K562 (cell line): ENCODE data around the gene SH3GL3. TPM values are rescaled to one million over a fixed set of nuclear protein-coding genes. Genes with fewer than 3 reads are reported as not detected.

Source experiments
- BCLAF1 ChIP-seq, 2 experiments: fragments of 450-650 bp in 1 of 2; IDR thresholded peaks; 2 replicates each; pipeline ENCODE4 v1.6.1; 2011 to 2017; ENCODE audit warnings: low read depth in 2 of 2, antibody characterized with exemption in 1 of 2, borderline replicate concordance in 1 of 2, low read length in 1 of 2, mild to moderate bottlenecking in 1 of 2, mixed read lengths in 1 of 2; ENCODE audit not compliant: control insufficient read depth in 1 of 2
- CBFA2T2 ChIP-seq: fragments of 450-650 bp; conservative IDR thresholded peaks from 2 replicates; pipeline ENCODE4 v1.6.1; 2017; ENCODE audit warnings: mild to moderate bottlenecking
- E4F1 ChIP-seq: fragments of 250-450 bp; sonication (Bioruptor Pico); IDR thresholded peaks from 2 replicates; pipeline ENCODE4 v1.5.0; 2021; ENCODE audit warnings: mild to moderate bottlenecking, borderline replicate concordance
- ESRRA ChIP-seq: fragments of 450-650 bp; IDR thresholded peaks from 2 replicates; pipeline ENCODE4 v1.6.1; 2014; ENCODE audit warnings: low read depth, mild to moderate bottlenecking, moderate library complexity, borderline replicate concordance
- FOXA3 ChIP-seq, 2 experiments: fragments of 450-650 bp in 1 of 2; sonication (generic) in 1 of 2; formaldehyde crosslinking; IDR thresholded peaks in 1 of 2; conservative IDR thresholded peaks in 1 of 2; 2 replicates each; pipeline versions ENCODE4 v1.4.0 to v1.8.0; 2020 to 2022; ENCODE audit warnings: mild to moderate bottlenecking in 2 of 2, missing genetic modification reagents in 1 of 2
- FOXJ3 ChIP-seq: sonication (generic); formaldehyde crosslinking; IDR thresholded peaks from 2 replicates; pipeline ENCODE4 v1.4.0; 2020; ENCODE audit warnings: mild to moderate bottlenecking, missing genetic modification reagents
- GTF2B ChIP-seq: IDR thresholded peaks from 2 replicates; pipeline ENCODE4 v1.6.1; 2011; ENCODE audit not compliant: insufficient read length; ENCODE audit errors: extremely low read depth
- HNRNPK ChIP-seq: fragments of 200-400 bp; formaldehyde crosslinking; IDR thresholded peaks from one replicate; pipeline ENCODE4 v1.6.1; 2018; ENCODE audit warnings: mild to moderate bottlenecking, low read depth, low read length; ENCODE audit not compliant: poor library complexity, severe bottlenecking
- JUND ChIP-seq, 2 experiments: IDR thresholded peaks; 2 replicates in 1 of 2; 3 replicates in 1 of 2; pipeline ENCODE4 v1.6.1; 2011; ENCODE audit warnings: borderline replicate concordance in 2 of 2, low read depth in 2 of 2, low read length in 2 of 2, improper control_type of control experiment in 1 of 2, missing biosample characterization in 1 of 2, missing genetic modification characterization in 1 of 2, missing genetic modification reagents in 1 of 2
- KLF16 ChIP-seq: IDR thresholded peaks from 2 replicates; pipeline ENCODE4 v1.6.1; 2016; ENCODE audit warnings: antibody characterized with exemption
- PHB ChIP-seq: fragments of 250-450 bp; sonication (Bioruptor Pico); IDR thresholded peaks from 2 replicates; pipeline ENCODE4 v1.5.0; 2021
- SIN3A ChIP-seq, 2 experiments: fragments of 150-350 bp in 1 of 2; IDR thresholded peaks; 2 replicates each; pipeline ENCODE4 v1.6.1; 2011 to 2016; ENCODE audit warnings: borderline replicate concordance in 2 of 2, low read depth in 2 of 2, low read length in 2 of 2, mild to moderate bottlenecking in 2 of 2, moderate library complexity in 2 of 2; ENCODE audit not compliant: control insufficient read depth in 1 of 2
- TRIM24 ChIP-seq, 2 experiments: fragments of 450-650 bp; IDR thresholded peaks; 2 replicates each; pipeline ENCODE4 v1.6.1; 2016
- ZBTB2 ChIP-seq: fragments of 450-650 bp; IDR thresholded peaks from 2 replicates; pipeline ENCODE4 v1.6.1; 2016; ENCODE audit warnings: antibody characterized with exemption
- polyA plus RNA-seq, 8 experiments: library from polyadenylated mRNA; depleted of rRNA in 4 of 8; stranded (reverse) in 5 of 8; unstranded in 3 of 8; fragments of >200 nt; fragmentation: Nextera tagmentation in 2 of 8; fragmentation: Illumina TruSeq in 1 of 8; extraction: Ambion mirVana in 2 of 8; extraction: Trizol in 1 of 8; gene quantifications; 2 replicates each; pipeline versions ENCODE4 v1.2.1 to v1.2.3, GENCODE V29; 2011 to 2014; ENCODE audit warnings: inconsistent platforms in 1 of 8, missing spikeins in 1 of 8
- total RNA-seq, 7 experiments: library from RNA; depleted of rRNA in 6 of 7; stranded (reverse); fragments of >200 nt in 6 of 7; fragmentation: Illumina TruSeq in 2 of 7; extraction: Trizol in 2 of 7; gene quantifications; 2 replicates each; pipeline versions ENCODE4 v1.2.1 to v1.2.3, GENCODE V29; 2011 to 2021; ENCODE audit warnings: low replicate concordance in 1 of 7

The SH3GL3 gene
- total and polyA plus RNA-seq, 9 of the 15 experiments (the other 6 are each of a cell fraction or from before 2014, with no cell fraction given) = 3.9 to 16.0 (median 9.7) TPM

- TF ChIP-seq GTF2B = no peak
- TF ChIP-seq ESRRA = peak; percentile 12; the same call in 1 of the 2 replicates
- TF ChIP-seq PHB (CRISPR knock-in tag) = no peak
- no peak for TF ChIP-seq FOXJ3
- peak; percentile 93 for TF ChIP-seq KLF16
- peak; percentile 91 to 93 for TF ChIP-seq TRIM24 (IDR thresholded peaks at IDR 0.05)
- TF ChIP-seq BCLAF1 (IDR thresholded peaks at IDR 0.05; ENCODE audit: borderline replicate concordance in 1 of 2, control insufficient read depth in 1 of 2, low read depth in 2 of 2, low read length in 1 of 2) = 0 out of 4 replicates have a peak, but pooled peaks of 1 of the 2 experiments have one; percentile 18
- no peak for TF ChIP-seq JUND (IDR thresholded peaks at IDR 0.05; ENCODE audit: borderline replicate concordance, low read depth, low read length)
- peak; percentile 57; the same call in 2 of the 3 replicates for TF ChIP-seq JUND (tag; IDR thresholded peaks at IDR 0.05; ENCODE audit: borderline replicate concordance, low read depth, low read length)
- no peak for TF ChIP-seq SIN3A (IDR thresholded peaks at IDR 0.05; ENCODE audit: borderline replicate concordance in 2 of 2, control insufficient read depth in 1 of 2, low read depth in 2 of 2, low read length in 2 of 2)
- TF ChIP-seq HNRNPK = no peak
- peak; percentile 29 to 86; a peak in 2 of 4 replicates for TF ChIP-seq FOXA3 (CRISPR knock-in tag; conservative IDR thresholded peaks at IDR 0.05 in 1 of 2, IDR thresholded peaks at IDR 0.05 in 1 of 2)
- peak; percentile 95 for TF ChIP-seq CBFA2T2
- 0 out of 2 replicates have a peak, but pooled peaks have one; percentile 20 for TF ChIP-seq ZBTB2
- TF ChIP-seq E4F1 (CRISPR knock-in tag) = no peak
Measured at GRCh38 chr15:83462953-83463433, 15.9 kb downstream of the SH3GL3 start (continued).
